H1 (cell line): Measurements from ENCODE around the gene DSE. TPM values are rescaled to one million over a fixed set of nuclear protein-coding genes. Genes with fewer than 3 reads are reported as not detected.

ENCODE experiments used
- BRCA1 ChIP-seq: IDR thresholded peaks from 2 replicates; pipeline ENCODE4 v1.6.1; 2012; ENCODE audit warnings: low read depth, low read length, improper control_type of control experiment
- CHD1 ChIP-seq: IDR thresholded peaks from 2 replicates; pipeline ENCODE4 v1.6.1; 2012; ENCODE audit warnings: low read depth, low read length, improper control_type of control experiment
- CHD2 ChIP-seq: IDR thresholded peaks from 2 replicates; pipeline ENCODE4 v1.6.1; 2012; ENCODE audit warnings: low read length, improper control_type of control experiment
- RBBP5 ChIP-seq: IDR thresholded peaks from 2 replicates; pipeline ENCODE4 v1.7.1; 2012; ENCODE audit warnings: low read depth, mild to moderate bottlenecking, inconsistent platforms, low read length, moderate library complexity, borderline replicate concordance
- SAP30 ChIP-seq: fragments of 300-600 bp; sonication (generic); IDR thresholded peaks from 2 replicates; pipeline ENCODE4 v1.7.1; 2012; ENCODE audit warnings: low read length, moderate library complexity, mild to moderate bottlenecking, inconsistent platforms; ENCODE audit not compliant: insufficient read depth, insufficient replicate concordance
- SIN3A ChIP-seq, 2 experiments: IDR thresholded peaks in 1 of 2; conservative IDR thresholded peaks in 1 of 2; 2 replicates each; pipeline ENCODE4 v1.6.1; 2011 to 2012; ENCODE audit warnings: low read length in 2 of 2, improper control_type of control experiment in 1 of 2, low read depth in 1 of 2, mild to moderate bottlenecking in 1 of 2
- SIRT6 ChIP-seq: IDR thresholded peaks from one replicate; pipeline ENCODE4 v1.7.1; 2012; ENCODE audit warnings: low read length, inconsistent platforms
- polyA plus RNA-seq, 7 experiments: library from polyadenylated mRNA; depleted of rRNA in 3 of 7; stranded (reverse) in 5 of 7; unstranded in 2 of 7; fragments of >200 nt in 5 of 7; fragments of 200-250 nt in 2 of 7; gene quantifications; 1 replicate in 5 of 7; 2 replicates in 1 of 7; 4 replicates in 1 of 7; pipeline versions ENCODE4 v1.2.1 to v1.2.3, GENCODE V29; 2011 to 2013; ENCODE audit warnings: missing spikeins in 2 of 7, mixed read lengths in 2 of 7
- total RNA-seq: library from RNA; stranded (reverse); fragmentation: NEBNext Ultra II Directional; extraction: Animal tissue kit (Norgen Biotek cat#: 25700); gene quantifications from 2 replicates; pipeline ENCODE4 v1.2.1, GENCODE V29; 2021

The DSE gene
- total and polyA plus RNA-seq, 2 of the 8 experiments (the other 6 are each of a cell fraction or from before 2014, with no cell fraction given), result 32.5 to 94.4 TPM

DNA sequence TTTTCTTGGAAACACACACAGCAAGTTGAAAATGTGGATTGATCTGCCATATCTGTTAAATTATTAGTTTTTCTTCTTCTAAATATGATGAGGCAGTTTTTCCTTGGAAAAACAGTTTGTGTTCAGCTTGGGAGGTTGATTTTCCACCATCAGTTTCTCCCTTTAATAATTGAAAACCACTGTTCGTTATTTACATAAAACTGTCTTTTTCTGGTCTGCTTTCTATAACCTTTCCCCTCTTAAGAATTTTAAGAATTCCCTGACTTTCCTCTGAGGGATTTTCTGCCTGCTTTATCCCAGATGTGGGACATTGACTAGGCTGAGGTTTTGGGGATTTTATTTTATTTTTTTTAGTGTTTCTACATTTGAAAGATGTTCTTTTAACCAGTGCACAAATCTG is 27.2 kb downstream of the DSE start (continued):
- TF ChIP-seq SAP30 (no peak), SIRT6 (no peak), SIN3A (conservative IDR thresholded peaks at IDR 0.05 in 1 of 2, IDR thresholded peaks at IDR 0.05 in 1 of 2; ENCODE audit: low read depth in 1 of 2, low read length in 2 of 2) (no peak), BRCA1 (no peak), CHD1 (no peak), RBBP5 (no peak), CHD2 (no peak)
